ENCODE data around the gene ITPK1. TPM values are rescaled to one million over a fixed set of nuclear protein-coding genes. Genes with fewer than 3 reads are reported as not detected.
"Not testable (repeated sequence)": the region's sequence is repeated elsewhere in the genome, so short reads cannot be mapped to it uniquely, and the experiment has no call there.

ITPK1 gene
- total RNA-seq, 1 experiment from 2014 or later = 18.8 TPM

GRCh38 chr14:93131257-93131820 is 15.6 kb upstream of the ITPK1 start:
- not testable (repeated sequence) for DNase-seq (ENCODE audit: low spot score)

DNA sequence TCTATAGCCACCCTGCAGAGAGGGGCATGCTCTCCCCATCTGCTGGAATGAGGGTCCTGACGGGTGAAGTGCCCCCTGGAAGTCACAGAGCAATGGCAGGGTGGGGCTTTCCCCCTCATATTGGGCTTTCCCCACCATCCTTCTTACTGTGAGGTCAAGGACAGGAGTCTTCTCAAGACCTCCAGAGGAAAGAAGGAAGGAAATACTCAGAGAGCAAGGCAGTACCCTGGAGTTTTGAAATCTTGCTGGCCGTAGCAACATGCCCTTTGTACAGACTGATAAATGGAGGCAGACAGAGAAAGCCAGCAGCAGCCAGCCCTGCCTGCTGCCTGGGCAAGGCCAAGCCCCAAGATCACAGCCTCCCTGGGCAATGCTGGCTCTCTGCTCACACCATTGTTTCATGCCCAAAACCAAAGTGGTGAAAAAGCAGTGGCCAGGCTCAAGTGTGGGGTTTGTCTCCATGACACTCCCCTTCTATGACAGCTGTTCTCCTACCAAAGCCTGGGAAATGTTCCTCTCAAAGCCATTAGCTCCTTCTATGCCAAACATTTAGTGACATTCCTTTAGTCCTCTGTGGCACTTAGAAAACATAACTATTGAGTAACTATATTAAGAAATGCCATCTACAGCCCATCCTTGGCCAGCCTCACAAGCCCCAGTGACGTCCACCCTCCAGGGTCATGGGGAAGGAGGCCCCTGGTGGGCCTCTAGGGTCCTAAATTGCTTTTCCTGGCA is 13.2 kb upstream of the ITPK1 start:
- no peak for DNase-seq (ENCODE audit: low spot score)

DNA sequence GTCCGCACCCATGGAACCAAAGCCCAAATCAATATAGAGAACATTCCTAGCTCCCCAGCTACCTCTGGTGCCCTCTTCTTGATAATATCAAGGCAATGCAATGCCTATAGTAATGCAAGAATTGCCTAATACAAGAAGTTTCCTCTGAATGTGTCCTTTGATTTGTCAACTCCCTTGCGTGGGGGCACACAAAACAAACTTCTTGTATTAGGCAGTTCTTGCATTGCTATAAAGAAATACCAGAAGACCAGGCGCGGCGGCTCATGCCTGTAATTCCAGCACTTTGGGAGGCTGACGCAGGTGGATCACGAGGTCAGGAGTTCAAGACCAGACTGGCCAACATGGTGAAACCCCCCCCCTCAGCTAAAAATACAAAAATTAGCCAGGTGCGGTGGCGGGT is 10.4 kb upstream of the ITPK1 start:
- DNase-seq (ENCODE audit: low spot score) = no peak

DNA sequence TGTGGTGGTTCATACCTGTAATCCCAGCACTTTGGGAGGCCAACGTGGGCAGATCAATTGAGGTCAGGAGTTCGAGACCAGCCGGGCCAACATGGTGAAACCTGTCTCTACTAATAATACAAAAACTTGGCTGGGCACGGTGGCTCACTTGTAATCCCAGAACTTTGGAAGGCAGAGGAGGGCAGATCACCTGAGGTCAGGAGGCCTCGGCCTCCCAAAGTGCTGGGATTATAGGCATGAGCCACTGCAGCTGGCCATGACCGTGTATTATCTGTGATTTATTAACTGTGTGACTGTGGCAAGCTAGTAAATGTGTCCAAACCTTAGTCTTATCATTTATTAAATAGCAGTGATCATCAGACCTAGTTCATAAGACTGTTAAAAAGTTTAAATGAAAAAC is 7.1 kb upstream of the ITPK1 start:
- no peak for DNase-seq (ENCODE audit: low spot score)

DNA sequence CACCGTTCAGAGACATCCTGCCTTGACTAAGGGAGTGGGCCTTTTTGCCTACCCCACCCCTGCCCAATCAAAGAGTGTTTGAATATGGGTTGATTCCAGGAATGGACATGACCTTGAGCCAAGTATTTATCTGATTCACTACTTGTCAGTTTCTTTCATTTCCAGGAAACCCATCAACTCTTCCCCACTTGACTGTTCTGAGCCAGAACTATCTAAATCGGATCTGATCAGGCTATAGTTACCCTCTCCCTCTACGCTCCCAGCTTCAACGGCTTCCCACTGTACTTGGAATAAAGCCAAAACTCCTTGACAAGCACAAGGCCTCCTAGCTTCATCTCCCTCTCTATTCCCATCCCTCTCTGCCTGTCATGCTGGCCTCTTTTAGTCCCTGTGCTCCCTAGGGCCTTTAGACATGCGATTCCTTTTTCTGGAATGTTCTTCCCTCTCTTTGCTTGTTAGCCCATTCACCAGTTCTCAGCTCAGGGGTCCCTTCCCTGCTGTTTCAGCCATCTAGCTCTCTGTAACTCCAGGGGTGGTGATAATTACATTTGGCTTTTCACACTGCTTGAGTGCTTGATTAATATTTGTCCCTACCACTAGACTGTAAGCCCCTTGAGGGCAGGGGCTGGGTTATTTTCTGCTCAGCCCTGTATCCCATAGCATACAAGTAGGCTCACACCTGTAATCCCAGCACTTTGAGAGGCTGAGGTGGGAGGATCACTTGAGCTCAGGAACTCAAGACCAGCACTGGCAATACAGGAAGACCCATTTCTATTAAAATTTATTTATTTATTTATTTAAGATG is 5.5 kb upstream of the ITPK1 start:
- DNase-seq (ENCODE audit: low spot score) = no peak

- DNase-seq (ENCODE audit: low spot score) = no peak
These were observed 4.8 kb upstream of the ITPK1 start for GRCh38 chr14:93120517-93120916.

- no peak for DNase-seq (ENCODE audit: low spot score)
These were observed 1.0 kb upstream of the ITPK1 start for GRCh38 chr14:93116676-93117200.

DNA sequence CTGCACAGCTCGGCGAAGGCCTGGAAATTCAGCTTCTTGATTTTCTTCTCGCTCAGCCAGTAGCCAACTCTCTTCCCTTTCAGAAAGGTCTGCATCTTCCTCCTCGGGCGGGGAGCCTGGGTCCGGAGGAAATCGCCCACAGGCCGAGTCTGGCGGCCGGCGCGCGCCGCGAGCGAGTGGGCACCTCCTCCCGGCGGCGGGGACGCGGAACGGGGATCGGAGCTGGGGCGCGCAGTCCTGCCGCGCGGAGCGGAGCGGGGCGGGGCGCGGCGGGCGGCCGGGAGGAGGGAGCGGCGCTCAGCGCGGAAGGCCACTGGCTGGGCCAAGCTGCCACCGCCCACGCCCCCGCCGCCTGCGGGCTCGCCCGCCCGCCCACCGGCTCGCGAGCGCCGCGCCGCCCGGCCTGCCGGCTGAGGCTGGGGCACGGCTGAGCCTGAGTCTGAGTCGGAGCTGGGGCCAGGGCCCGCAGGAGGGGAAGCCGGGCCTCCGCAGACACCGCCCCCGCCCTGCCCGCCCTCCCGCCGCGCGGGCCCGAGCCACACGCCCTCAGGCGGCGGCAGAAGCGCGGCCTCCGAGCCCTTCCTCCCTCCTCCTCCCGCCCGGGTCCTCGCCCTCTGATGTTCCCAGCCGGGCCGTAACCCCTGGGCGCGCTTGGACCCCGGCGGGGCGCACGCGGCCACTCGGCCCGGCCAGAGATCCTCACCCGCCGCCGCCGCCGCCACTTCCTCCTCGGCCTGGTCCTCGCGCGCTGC is 480 bp downstream of the ITPK1 start:
- peak; percentile 74 for DNase-seq (ENCODE audit: low spot score)

DNA sequence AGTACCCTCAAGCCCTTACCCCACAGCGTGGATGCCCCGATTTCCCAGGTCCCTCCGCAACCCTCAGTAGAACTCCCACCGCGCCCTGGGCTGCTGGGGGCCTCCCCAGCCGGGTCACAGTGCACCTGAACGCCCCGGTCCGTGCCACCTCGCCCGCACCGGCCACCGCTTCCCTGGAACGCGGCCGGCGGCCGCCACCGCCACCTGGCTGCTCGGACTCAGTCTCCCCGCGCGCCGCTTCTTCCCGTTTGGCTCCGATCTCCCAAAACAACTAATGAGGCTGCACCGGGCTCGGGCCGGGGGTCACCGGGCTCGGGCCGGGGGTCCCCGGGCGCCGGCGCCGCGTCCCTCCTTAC is 1.0 kb downstream of the ITPK1 start:
- DNase-seq (ENCODE audit: low spot score) = no peak

- no peak for DNase-seq (ENCODE audit: low spot score)
These were observed 1.5 kb downstream of the ITPK1 start for GRCh38 chr14:93114068-93114710.

- no peak for DNase-seq (ENCODE audit: low spot score)
These were observed 2.1 kb downstream of the ITPK1 start for GRCh38 chr14:93113678-93114067.

DNA sequence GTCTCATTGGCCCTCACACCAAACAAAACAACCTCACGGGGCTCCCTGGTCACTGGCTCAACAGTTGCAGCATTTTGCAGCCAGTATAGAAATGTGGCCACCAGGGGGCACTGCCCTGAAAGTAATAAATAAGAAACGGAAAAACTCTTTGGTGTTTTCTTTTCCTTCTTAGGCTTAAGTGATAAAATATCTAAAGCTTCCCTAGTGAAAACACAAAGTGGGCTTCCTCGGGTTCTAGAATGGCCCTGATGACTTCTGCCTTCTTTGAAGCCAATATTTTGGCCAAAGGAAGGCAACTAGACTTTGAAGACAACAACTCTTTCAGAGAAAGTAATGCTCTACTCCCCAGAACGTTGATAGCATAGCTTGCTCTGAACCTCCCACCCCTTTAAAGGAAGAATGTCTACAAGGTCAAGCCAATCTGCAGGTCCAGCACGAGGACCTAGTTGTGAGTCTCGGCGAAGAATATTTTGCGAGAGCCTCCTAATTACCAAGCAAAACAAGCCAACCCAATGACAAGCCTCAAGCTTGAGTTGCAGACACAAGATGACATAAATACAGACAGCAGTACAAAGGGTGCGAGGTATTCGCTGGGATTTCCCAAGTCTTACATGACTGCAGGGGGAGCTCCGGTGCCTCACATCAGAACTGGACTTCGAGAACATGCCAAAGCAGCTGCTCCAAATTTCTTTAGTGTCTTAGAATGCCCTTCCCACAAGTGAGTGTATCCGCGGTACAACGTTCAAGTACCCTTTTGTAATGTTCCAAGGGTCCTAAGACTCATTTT is 2.6 kb downstream of the ITPK1 start:
- peak; percentile 70 for DNase-seq (ENCODE audit: low spot score)

DNA sequence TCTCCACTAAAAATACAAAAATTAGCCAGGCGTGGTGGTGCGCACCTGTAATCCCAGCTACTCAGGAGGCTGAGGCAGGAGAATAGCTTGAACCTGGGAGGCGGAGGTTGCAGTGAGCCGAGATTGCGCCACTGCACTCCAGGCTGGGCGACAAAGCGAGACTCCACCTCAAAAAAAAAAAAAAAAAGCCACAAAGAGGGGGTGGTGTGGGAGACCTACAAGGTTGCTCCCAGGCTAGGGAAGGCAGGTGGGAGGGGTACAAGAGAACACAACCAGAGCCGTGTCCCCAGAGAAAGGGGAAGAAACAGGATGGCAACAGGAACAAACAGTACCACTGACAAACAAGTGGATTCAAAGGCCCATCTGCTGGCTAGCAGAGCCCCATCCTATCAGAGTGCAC is 4.2 kb downstream of the ITPK1 start:
- not testable (repeated sequence) for DNase-seq (ENCODE audit: low spot score)

DNA sequence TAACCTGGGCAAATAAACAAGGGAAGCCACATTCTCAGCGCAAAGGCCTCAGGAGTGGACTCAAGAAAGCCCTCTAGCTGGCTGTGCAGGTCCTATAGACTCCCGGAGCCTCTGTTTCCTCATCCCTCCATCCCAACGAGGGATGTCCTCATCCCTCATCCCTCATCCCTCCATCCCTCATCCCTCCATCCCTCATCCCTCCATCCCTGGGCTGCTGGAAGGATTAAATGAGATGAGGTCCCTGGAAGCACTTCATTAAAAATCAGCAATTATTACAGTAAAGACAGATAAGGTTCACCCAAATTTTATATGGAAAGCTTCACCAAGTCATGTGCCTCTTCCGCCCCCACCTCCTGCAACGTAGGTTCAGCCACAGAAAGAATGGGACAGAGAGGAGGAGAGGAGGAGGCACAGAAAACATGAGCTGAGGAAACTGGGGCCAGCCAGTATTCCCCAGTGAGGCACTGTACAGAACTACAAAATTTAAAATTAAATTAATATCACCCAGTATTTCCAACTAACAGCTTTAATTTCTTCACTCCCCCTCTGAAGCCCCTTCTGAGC is 4.8 kb downstream of the ITPK1 start:
- DNase-seq (ENCODE audit: low spot score) = no peak

DNA sequence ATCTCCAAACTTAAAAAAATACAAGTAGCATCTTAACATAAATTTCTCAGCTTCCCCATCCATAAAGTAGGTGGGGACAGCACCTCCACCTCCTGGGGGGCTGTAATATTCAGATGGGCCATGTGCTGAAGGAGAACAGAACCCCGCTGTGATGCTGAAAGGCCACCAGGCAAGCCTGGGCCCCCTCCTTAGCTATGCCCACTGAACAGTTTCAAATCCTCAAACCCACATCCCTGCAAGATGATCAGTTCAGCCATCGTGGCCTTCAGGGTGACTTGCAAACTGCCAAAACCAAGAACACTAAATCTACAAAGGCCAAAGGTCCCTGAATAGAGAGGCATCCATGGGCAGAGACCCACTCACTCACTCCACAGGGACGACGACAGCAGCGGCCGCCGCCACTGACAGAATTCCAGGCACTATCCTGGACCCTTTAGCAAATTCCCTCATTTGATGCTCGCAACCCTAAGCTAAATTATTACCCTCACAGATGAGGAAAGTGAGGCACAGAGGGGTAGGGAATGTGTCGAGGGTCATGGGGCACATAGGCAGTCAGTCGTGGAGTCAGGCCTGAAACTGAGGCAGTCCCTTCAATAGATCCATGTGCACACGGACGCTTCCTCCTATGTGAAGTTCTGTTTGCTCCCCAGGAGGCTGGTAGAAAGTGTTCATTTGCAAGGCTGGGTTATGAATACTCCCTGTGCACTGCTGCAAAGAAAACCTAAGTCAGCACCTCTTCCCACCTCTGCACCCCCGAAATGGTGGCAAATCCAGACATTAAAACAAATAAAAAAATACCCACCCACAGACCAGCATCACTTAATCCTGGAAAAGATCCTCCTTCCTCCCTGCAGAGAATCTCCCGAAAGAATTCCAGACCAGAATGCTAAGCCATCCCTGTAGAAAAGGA is 5.9 kb downstream of the ITPK1 start:
- no peak for DNase-seq (ENCODE audit: low spot score)

GRCh38 chr14:93108105-93108504 is 7.6 kb downstream of the ITPK1 start:
- DNase-seq (ENCODE audit: low spot score) = no peak

GRCh38 chr14:93107453-93107852 is 8.3 kb downstream of the ITPK1 start:
- no peak for DNase-seq (ENCODE audit: low spot score)

- no peak for DNase-seq (ENCODE audit: low spot score)
These were observed 9.1 kb downstream of the ITPK1 start for GRCh38 chr14:93106541-93107156.

- DNase-seq (ENCODE audit: low spot score) = not testable (repeated sequence)
These were observed 9.9 kb downstream of the ITPK1 start for GRCh38 chr14:93105856-93106255.

Data from H4 (cell line).